Stimulated activated CD4-positive, alpha-beta T cell treated with anti-CD3 and anti-CD28 coated beads, Interleukin-2, amount 100 ng/mL, for 48 hours (primary cell): Measurements from ENCODE around the gene RBCK1.
"Not testable (repeated sequence)": the region's sequence is repeated elsewhere in the genome, so short reads cannot be mapped to it uniquely, and the experiment has no call there.

Source experiments
- DNase-seq, 2 donors: peaks; one replicate each; pipeline ENCODE4 v3.0.0-alpha.2; 2020

RBCK1 gene

DNA sequence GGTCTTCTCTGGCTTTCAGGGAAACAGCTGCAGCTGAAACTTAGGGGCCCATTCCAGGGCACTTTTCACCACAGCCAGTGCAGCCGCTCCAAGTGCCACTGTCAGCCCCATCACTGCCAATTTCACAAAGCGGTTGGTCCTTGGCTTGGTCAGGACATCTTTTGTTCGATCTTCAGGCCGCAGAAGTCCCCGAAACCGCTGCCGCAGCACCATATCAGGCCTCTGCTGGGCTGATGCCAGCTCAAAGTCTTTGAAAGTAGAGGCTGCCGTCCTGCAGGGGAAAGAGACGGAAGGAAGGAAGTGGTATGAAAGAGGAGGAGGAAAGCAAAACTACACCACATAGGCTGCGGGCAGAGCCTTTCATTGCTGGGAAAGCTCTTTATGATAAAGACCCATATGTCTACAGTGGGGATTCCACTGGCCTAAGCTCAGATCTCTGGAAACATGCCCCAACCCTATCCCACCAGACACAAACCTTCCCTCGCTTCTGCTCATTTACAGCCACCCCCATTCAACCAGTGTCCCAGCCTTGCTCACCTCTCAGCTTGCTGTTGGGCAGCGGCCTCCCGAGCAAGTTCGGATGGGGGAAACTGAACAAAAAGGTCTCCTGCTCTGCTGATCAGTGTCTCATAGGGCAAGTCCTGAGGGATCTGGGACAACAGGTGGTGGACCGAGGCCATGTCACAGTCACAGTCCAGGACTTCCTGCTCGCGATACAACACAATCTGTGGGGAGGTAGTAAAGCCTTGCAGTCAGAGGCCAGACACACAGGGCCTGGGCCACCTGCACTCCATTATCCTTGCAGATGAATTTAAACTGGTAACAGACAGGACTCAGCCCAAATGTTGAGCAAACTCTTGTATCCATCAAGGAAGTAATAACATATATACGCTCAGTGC lies 30.7 kb downstream of the RBCK1 start:
- peak; percentile 28 to 41 for DNase-seq

DNA sequence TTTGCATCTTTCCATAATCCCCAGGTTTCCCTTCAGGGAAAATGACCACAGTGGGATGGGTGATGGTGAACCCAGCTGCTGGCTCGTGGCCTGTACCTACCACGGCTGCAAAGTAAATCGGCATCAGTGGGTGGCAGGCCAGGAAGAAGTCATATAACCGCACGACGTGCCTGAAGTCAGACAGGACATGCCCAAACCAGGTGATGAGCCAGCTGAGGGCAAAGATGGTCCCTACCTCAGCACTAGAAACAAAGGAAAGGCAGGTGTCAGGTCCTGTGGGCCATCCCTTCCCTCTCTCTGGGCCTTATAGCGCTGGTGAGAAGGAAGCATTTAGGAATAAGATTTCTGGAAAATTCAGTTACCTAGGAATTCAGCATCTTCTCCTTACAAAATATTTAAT lies 32.0 kb downstream of the RBCK1 start:
- no peak for DNase-seq

DNA sequence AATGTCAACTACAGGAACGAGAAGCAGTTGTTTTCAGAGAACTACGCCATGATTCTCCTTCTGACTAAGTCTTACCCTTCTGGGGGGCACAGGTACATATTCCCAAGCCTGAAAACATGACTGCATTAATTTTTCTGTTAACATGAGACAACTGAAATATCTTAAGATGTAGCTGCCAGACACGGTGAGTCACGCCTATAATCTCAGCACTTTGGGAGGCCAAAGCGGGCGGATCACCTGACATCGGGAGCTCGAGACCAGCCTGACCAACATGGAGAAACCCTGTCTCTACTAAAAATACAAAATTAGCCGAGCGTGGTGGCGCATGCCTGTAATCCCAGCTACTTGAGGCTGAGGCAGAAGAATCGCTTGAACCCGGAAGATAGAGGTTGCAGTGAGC lies 32.5 kb downstream of the RBCK1 start:
- DNase-seq = no peak

DNA sequence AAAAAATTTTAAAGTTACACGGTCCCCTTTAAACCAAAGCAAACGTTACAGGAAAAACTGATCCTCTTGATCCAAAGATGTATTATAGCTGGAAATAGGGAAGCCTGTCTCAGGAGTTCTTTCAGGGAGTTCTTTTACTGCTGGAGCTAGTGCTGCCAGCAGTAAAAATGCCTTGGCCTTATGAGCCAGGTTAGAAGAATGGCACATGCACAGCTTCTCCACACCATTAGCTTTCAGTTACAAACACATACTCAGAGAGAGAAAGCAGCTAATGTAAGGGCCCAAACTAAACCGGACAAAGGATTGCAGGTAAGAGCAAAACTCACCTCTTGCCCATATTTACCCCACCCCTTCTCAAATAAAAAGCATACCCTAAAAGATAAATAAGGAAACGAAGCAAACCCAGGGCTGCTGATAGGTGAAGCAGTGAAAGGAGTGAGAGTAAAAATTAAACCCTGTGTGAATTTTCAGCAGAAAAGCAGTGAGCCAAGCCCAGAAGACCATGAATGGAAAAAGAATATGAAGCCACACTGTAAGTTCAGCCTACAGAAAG lies 35.2 kb downstream of the RBCK1 start:
- no peak for DNase-seq

DNA sequence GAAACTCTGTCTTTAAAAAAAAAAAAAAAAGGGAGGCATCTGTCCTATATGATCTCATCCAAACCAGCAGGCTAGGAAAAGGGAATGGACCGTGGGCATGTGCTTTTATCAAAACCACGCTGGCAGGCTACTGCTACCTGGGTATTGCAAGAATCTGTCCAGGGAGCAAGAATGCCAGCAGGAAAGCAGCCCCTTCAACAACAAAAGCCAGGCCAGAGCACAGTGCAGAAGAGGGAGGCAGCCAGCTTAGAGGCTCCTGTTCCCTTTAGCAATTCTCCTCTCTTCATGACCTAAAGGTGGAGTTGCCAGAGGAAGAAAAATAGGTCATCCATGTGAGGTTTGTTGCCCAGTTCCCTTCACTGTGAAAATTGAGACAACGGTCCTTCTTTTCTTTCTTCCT lies 36.0 kb downstream of the RBCK1 start:
- DNase-seq = no peak

DNA sequence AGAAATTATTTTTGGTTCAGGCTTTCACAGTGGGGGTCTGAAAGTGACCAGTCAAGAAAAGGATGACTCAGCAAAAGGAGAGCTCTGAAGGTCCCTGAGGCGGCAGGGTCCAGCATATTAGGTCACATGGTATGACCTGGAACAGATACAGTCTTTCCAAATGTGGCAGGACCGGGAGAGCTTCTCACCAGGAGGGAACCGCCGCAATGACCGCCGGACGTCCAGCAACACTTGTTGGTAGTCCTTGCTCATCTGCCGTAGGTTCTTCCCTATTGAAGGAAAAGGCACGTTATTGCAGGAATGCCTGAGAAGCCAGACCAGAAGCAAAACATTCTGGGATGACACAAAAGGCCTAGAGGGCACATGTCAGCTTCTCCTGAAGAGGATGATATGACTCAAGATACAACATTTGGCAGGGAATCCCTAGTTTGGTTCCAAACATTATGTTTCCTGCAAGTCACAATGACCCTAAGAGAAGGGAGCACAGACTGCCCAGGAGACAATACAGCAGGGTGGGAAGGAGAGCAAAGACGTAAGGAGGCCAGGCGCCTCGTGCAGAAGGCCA lies 36.8 kb downstream of the RBCK1 start:
- DNase-seq = no peak

DNA sequence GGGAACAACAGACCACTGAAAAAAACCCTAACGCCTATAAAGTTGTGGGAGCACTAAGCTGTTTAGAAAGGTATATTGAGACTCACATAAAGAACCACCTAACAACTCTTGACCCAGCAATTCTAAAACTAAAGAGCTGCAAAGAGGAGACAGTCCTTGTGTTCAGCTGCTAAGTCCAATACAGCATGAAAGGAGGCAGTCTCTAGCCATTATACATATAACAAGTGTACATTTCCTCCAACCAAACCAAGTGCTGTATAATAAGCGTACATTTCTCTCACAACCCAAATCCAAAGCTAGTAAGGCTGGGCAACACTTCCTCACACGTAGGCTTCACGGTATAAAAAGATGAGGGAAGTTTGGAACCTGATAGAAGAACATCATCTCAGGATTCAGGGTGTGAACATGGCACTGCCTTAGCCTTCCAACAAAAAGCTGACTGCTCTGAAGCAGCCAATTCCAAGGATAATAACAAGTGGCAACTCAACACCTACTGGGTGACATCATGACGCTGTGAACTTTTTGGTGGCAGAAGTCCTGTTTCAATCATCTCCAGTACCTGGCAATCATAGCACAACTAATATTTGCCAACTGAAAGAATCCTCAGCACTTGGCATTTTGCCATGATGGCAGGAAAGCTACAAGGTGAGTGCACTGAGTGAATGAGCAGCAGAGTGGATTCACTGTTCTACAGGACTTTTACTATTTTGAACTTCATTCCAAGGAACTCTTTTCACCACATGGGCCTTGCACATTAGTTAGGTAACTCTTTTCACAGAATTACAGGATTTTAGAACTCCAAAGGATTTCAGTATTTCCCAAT lies 37.6 kb downstream of the RBCK1 start:
- DNase-seq = no peak

DNA sequence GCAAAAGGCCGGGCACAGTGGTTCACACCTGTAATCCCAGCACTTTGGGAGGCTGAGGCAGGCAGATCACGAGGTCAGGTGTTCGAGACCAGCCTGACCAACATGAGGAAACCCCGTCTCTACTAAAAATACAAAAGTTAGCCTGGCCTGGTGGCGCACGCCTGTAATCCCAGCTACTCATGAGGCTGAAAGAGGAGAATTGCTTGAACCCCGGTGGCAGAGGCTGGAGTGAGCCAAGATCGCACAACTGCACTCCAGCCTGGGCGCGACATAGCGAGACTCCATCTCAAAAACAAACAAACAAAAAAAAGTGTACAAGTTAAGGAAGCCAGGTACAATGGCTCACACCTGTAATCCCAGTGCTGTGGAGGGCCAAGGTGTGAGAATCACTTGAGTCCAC lies 43.9 kb downstream of the RBCK1 start:
- not testable (repeated sequence) for DNase-seq

DNA sequence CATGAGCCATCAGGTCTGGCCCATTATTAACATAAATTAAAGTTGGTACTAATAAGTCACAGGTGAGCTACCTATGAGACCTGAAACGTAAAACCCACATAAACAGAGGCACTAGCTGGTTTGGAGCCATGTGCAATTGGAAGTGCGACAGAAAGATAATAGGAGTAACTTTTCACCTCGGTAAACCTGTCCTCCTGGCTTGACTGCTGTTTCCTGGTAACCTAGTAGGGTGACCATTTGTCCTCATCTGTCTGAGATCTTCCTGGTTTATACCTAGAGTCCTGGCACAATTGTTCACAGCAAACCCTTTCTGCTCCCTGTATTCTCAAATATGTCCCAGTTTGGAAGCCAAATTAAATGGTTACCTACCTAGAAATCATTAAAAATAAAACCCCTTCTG lies 46.9 kb downstream of the RBCK1 start:
- no peak for DNase-seq

DNA sequence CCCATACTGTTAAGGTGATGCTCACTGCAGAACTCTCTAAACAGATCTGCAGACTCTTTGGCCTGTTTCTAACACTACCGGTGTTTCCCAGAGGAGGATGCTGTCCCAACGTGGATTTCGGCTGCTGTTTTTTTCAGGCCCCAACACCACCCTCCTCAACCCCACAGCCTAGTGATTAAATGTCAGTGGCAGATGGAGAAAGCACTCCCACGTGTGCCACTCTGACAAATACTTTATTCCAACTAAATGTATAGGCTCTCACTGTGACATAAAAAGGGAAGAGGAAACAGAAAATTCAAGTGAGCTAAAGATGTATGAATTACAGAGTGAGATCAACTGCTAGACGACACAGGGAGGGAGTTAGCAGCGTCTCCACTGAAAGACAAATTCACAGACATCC lies 50.7 kb downstream of the RBCK1 start:
- DNase-seq = no peak

DNA sequence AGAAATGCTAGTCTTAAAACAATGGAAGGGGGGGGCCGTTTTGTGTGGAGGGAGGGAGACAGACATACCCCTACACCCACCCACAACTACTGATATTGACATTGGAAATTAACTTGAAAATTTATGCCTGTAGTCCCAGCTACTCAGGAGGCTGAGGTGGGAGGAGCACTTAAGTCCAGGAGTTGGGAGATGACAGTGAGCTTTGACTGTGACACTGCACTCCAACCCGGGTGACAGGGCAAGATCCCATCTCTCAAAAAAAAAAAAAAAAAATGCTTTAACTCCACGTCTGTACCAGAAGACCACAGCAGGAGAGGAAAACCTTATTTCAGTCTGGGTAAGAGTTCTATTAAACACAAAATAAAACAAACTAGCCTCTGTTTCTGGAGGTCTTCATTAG lies 52.1 kb downstream of the RBCK1 start:
- DNase-seq = no peak

DNA sequence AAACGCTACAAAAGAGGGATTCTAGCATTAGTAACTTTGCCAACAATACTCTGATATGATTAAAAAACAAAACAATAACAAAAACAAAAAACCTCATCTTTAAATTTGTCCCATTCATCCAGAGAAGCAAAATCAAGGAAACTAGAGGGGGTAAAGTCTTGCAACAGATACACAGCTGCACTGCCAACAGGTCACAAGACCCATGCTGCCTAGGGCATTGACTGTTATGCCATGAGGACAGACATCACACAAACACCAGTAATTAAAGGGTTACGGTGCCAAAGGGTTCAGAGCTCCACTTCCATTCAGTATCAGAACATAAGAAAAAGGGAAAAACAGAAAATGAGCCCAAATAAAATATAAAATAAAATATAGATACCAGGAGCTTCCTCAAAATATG lies 52.6 kb downstream of the RBCK1 start:
- DNase-seq = no peak

DNA sequence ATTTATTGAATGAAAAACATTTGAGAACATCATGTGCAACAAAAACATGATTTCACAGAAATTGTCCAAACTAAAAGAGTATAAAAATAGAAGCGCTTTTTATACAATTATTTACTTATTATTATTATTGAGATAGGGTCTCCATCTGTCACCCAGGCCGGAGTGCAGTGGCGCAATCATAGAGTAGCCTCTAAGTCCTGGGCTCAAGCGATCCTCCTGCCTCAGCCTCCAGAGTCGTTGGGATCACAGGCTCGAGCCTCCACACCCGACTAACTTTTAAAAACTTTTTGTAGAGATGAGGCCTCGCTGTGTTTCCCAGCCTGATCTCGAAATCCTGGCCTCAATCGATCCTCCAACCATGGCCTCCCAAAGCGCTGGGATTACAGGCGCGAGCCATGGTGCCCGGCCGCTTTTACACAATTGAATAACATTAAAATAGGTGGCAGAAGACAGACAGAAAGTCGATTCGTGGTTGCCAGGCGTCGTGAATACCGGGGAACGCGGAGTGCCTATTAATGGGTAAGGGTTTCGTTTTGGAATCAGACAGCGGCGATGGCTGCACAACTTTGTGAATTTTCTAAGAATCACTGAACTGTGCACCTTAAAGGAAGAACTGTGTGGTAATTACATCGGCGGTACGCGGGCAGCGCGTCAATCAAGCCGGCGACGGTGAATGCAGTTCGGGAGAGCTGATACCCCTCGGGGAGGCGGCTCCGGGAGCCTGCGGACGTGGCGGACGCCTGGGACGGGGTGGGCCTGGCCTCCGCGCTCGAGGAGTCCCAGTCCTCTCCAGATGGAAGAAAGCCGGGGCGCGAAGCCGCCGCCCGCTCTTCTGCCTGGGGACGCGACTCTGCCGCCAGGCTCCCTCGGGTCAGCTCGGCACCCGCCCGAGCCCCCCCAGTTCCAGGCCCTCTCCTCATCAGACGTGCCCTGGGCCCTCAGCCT lies 53.4 kb downstream of the RBCK1 start:
- peak; percentile 42 to 43 for DNase-seq

DNA sequence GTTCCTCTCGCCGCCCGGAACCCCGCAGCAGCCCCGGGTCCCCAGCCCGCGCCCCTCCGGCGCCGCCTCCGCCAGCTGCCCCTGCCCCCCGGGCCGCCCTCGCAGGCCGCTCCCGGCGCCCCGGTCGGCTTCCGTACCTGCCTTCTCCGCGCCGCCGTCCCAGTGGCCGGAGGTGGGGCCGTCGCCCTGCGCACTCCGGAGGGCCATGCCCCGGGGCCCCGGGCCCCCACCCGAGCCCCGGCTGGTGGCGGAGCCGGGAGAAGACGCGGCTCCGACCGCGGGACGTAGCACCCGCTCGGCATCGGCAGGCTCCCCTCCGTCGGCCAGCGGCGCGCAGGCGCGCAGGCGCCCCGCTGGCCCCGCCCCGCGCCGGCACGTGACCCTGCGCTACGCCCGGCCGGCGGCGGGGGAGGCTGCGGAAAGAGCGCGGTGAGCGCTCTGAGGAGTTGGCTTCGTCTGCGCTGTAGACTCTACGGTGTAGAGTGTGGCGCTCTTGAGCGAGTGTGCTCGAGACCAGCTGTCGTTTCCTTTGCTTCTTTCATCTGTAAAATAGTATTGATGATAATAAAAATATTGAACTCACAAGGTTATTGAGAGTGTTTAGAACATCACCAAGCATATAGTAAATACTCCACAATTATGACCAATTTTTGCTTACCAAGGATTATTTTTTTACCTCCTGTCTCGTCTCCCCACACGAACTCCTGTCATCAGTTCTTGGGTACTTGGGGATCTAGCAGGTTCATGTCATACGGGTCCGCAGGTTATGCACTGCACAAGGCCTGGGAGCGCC lies 54.3 kb downstream of the RBCK1 start, which contains the start of gene TBC1D20:
TSS of gene TBC1D20 (minus strand) at position 335 of the 793 bp plus-strand sequence. CDS start at position 207, 128 bp downstream.
- DNase-seq = peak; percentile 72 to 81

DNA sequence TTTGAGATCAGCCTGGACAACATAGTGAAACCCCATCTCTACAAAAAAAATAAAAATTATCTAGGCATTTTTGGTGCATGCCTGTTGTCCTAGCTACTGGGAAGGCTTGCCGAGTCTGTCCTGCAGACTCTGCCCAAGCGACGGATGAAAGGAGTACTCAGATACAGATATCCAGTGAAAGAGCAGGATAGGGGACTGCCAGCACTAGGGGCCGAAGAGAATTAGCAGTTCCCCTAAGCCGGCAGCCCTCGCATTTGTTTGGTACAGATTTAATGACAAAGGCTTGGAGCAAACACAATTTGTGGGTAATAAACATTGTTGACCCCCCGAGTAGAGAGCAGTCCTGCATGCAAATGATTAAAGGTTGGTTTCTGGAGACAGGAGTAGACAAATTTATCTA lies 59.7 kb downstream of the RBCK1 start:
- DNase-seq = no peak

DNA sequence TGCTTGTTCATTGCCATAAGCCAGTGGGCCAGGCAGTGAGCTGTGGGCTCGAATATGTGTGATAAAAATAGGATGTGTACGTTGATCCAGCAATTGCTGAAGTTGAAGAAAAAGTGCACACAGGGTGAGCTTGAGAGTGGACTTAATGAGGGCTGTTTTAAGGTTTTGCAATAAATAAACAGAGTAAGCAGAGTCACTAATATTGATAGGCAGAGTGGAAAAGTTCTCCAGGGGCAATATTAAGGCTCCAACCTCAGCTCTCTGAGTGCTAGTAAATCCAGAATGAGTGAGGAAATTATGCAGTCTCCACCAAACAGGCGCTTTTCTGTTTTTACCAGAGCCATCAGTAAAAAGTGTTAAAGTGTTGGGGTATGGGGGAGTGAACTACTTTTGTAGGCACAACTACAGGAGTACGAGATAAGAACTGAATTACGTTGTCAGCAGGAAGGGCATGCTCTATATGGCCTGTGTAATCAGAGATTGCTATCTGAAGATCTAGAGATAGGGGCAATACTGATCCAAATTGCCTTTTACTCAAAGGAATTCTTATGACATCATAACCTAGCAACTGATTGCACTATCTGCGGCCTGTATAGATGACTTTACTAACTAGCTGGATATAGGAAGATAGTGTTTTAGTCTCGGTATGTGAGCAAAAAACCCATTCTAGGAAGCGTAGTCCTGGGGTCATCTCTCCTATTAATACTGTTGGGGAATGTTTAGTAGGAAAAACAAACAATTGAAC lies 61.8 kb downstream of the RBCK1 start:
- no peak for DNase-seq

DNA sequence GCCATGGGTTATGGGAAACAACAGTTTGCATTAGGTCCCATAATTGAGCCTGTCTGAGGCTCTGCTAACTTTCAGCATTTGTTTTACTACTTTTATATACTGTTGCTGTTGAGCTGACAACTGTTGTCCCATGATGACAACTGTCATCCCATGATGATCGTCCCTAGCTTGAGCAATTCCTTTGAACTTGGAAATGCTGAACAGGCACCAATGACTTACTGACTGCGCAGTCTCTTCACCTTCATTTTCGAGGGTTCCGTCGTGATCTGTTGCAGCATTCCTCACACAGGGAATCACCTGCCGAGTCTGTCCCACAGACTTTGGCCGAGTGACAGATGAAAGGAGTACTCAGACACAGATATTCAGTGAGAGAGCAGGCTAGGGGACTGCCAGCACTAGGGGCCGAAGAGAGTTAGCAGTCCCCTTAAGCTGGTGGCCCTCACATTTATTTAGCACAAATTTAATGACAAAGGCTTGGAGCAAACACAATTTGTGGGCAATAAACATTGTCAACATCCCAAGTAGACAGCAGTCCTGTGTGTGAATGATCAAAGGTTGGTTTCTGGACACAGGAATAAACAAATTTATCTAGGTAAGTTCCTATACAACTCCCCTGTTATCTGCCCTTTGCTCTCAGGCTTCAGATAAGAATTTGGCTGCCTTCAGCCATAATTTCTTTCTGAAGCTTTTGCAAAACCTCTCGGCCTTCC lies 64.2 kb downstream of the RBCK1 start:
- DNase-seq = no peak

DNA sequence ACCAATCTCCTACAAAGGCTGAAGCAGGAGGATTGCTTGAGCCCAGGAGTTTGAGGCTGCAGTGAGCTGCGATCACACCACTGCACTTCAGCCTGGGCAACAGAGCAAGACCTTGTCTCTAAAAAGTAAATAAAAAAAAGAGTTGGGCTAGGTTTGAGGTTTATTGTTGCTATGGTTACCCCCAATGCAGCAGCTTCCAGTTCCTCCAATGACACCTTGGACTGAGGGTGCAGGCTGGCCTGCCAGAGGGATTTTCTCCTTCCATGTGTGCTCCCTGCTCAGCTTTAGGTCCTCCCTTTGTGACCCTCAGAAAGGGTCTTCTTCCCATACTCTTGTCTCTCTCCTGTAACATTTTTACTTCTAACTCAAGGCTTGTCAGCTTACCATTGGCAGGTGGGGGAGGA lies 64.8 kb downstream of the RBCK1 start:
- no peak for DNase-seq

DNA sequence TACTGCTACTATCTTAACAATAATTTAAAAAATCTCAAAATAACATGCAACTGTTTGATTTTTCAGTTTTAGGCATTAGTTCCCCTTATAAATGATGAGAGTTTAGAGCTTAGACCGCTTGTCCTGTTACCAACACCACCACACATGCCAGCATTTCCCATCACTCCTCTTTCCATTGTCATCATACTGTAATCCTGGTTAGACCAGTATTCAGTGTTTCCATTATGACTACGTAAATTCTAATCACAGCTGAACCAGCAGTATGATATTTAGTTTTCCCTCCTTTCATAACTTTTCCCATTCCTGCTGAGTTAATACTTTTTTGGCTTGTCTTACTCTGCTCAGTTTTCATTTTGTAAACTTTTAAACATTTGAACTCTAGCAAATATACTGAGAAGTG lies 66.5 kb downstream of the RBCK1 start:
- DNase-seq = no peak
